AG04449 (cell line): ENCODE results near the gene FRMD3.
A peak's percentile ranks its signal among the peaks of the same experiment; 100 is the strongest.

Source experiments
- CTCF ChIA-PET: fragments of 350-600 bp; formaldehyde crosslinking; extraction: SDS; loops from one replicate; lab custom pipeline; 2021; ENCODE audit warnings: antibody characterized with exemption; lab: Yijun Ruan, JAX
- POLR2A ChIA-PET: fragments of 400-600, 350-600 bp; formaldehyde crosslinking; extraction: SDS; loops from one replicate; lab custom pipeline; 2020; ENCODE audit warnings: antibody characterized with exemption, inconsistent platforms; lab: Yijun Ruan, JAX
- DNase-seq: peaks from one replicate; pipeline ENCODE4 v3.0.0-alpha.2; 2010; ENCODE audit warnings: low read depth, low spot score
- H3K4me3 ChIP-seq: 2 replicates; pipeline ENCODE4 v1.5.1; 2011; ENCODE audit warnings: low read depth, mild to moderate bottlenecking, control low read depth, low read length
- TF ChIP-seq, protein P1 (sequence below): IDR thresholded peaks from one replicate; pipeline ENCODE4 v1.5.1; 2011; ENCODE audit warnings: mild to moderate bottlenecking, moderate library complexity, low read length, control low read depth, inconsistent platforms; ENCODE audit not compliant: insufficient read depth; ENCODE audit errors: missing control alignments

FRMD3 gene

DNA sequence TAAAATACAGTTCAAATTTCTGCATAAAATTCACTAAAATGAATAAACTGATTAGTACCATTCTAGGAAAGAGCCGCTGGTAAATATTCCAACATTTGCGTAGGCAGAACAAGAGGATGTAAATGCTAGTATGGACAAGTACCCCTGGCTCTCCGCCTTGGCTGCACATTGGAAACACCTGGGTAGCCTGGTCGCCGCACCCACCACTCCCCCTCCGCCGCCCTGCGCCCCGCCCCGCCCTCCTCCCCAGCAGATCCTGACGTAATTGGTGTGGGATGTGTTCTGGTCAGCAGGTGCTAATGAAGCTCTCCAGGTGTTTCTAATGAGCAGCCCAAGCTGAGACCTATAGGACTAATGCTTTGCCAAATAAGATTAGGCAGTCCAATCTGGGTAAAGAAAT is 225.7 kb downstream of the FRMD3 start:
- POLR2A ChIA-PET: no interaction called here
- TF ChIP-seq, protein P1, sequence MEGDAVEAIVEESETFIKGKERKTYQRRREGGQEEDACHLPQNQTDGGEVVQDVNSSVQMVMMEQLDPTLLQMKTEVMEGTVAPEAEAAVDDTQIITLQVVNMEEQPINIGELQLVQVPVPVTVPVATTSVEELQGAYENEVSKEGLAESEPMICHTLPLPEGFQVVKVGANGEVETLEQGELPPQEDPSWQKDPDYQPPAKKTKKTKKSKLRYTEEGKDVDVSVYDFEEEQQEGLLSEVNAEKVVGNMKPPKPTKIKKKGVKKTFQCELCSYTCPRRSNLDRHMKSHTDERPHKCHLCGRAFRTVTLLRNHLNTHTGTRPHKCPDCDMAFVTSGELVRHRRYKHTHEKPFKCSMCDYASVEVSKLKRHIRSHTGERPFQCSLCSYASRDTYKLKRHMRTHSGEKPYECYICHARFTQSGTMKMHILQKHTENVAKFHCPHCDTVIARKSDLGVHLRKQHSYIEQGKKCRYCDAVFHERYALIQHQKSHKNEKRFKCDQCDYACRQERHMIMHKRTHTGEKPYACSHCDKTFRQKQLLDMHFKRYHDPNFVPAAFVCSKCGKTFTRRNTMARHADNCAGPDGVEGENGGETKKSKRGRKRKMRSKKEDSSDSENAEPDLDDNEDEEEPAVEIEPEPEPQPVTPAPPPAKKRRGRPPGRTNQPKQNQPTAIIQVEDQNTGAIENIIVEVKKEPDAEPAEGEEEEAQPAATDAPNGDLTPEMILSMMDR: no peak
- H3K4me3 ChIP-seq: no peak overlapping the region
- CTCF ChIA-PET: interaction anchor here (2.1 kb wide), 1 partner anchor 21 kb away, joined by 8 read pairs; no protein-coding TSS in a partner anchor
- DNase-seq: no peak

GRCh38 chr9:83307066-83307724 is 231.0 kb downstream of the FRMD3 start:
- ChIA-PET POLR2A (no interaction called here), CTCF (interaction anchor here (0.6 kb wide), 1 partner anchor 191 kb away, joined by 3 read pairs; no protein-coding TSS in a partner anchor)
- H3K4me3 ChIP-seq: no peak overlapping the region
- DNase-seq: no peak
- TF ChIP-seq, protein P1: no peak

DNA sequence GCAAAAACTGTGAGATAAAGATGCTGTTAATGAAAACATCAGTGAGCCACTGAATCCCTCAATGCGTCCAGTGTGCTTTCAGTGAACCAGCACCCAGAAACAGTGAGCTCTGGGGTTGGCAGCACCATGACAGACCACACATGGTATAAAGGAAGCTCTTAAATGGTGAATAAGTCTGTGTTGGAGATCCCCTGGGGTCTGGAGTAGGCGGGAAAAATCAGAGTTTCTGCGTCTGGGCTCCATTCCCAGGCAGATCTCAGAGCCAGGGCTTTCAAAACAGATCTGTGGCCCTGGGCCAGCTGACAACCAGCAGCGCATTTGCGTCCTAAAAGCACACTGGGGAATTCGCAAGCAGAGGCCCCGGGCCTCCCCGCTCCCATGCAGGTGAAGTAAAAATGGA is 233.5 kb downstream of the FRMD3 start:
- ChIA-PET CTCF (interaction anchor here (0.9 to 1.7 kb wide), 3 partner anchors 18 to 235 kb away, joined by 3 to 7 read pairs (median 5); no protein-coding TSS in a partner anchor), POLR2A (no interaction called here)
- H3K4me3 ChIP-seq: no peak overlapping the region
- peak; percentile 87 for DNase-seq
- TF ChIP-seq, protein P1: no peak

- TF ChIP-seq, protein P1: no peak
- no peak overlapping the region for H3K4me3 ChIP-seq
- ChIA-PET POLR2A (no interaction called here), CTCF (interaction anchor here (3.5 kb wide), 1 partner anchor 35 kb away, joined by 19 read pairs; no protein-coding TSS in a partner anchor)
- DNase-seq: no peak
Observed at GRCh38 chr9:83299571-83299970, 238.6 kb downstream of the FRMD3 start.

GRCh38 chr9:83299094-83299493 is 239.1 kb downstream of the FRMD3 start:
- CTCF ChIA-PET: interaction anchor here (1.1 to 3.5 kb wide), 2 partner anchors 12 to 36 kb away, joined by 3 to 19 read pairs; no protein-coding TSS in a partner anchor

DNA sequence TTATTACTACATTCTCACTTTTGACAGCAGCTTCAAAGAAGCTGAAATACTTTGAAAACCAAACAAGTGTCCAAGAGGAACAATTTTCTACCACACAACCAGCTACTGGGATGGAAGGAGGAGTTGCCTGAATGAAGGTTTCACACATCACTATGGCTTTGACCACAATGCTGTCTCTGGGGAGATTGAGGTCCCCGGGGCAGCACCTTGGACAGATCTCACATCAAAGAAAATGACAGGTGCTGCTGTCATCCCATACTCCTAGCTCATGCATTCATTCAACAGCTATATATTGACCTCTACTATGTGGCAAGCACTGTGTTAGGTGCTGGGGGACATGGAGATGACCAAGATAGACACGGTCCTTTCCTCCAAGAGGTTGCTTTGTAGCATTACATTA is 242.1 kb downstream of the FRMD3 start:
- TF ChIP-seq, protein P1: no peak
- CTCF ChIA-PET: no interaction called here
- H3K4me3 ChIP-seq: no peak overlapping the region
- DNase-seq: no peak
- POLR2A ChIA-PET: no interaction called here

More at GRCh38 chr9:83299094-83299493, 239.1 kb downstream of the FRMD3 start:
- TF ChIP-seq, protein P1: no peak
- no peak overlapping the region for H3K4me3 ChIP-seq
- DNase-seq: no peak
- POLR2A ChIA-PET: no interaction called here
